Fibroblast of lung (primary cell): Measurements from ENCODE around the gene C1QB. TPM values are rescaled to one million over a fixed set of nuclear protein-coding genes. Genes with fewer than 3 reads are reported as not detected.

Experiments
- DNase-seq, 2 donors: peaks; one replicate each; pipeline versions ENCODE4 v3.0.0 to v3.0.0-alpha.2; 2010; ENCODE audit warnings: low read depth in 2 of 2
- H2AFZ ChIP-seq: 2 replicates; pipeline ENCODE4 v1.5.1; 2012; ENCODE audit warnings: low read length, control low read depth, inconsistent platforms
- H3K27ac ChIP-seq: 2 replicates; pipeline ENCODE4 v1.5.1; 2011; ENCODE audit warnings: low read length, control low read depth; ENCODE audit not compliant: insufficient read depth
- H3K27me3 ChIP-seq: 2 replicates; pipeline ENCODE4 v1.5.1; 2011; ENCODE audit warnings: mild to moderate bottlenecking, low read length; ENCODE audit not compliant: control insufficient read depth, insufficient read depth
- H3K36me3 ChIP-seq: 2 replicates; pipeline ENCODE4 v1.5.1; 2011; ENCODE audit warnings: low read length; ENCODE audit not compliant: control insufficient read depth, insufficient read depth
- H3K4me1 ChIP-seq: 2 replicates; pipeline ENCODE4 v1.5.1; 2011; ENCODE audit warnings: low read length; ENCODE audit not compliant: control insufficient read depth, insufficient read depth; ENCODE audit errors: extremely low read depth
- H3K4me2 ChIP-seq: 2 replicates; pipeline ENCODE4 v1.5.1; 2011; ENCODE audit warnings: low read length, control low read depth; ENCODE audit not compliant: insufficient read depth; ENCODE audit errors: extremely low read depth
- H3K4me3 ChIP-seq, 4 experiments: fragments of 200-600 bp in 1 of 4; sonication (generic) in 1 of 4; replicated peaks in 1 of 4; 2 replicates each; pipeline ENCODE4 v1.5.1; 2011 to 2016; ENCODE audit warnings: low read length in 4 of 4, low read depth in 3 of 4, mild to moderate bottlenecking in 3 of 4, control low read depth in 2 of 4, inconsistent platforms in 1 of 4, mixed read lengths in 1 of 4; ENCODE audit not compliant: insufficient read depth in 1 of 4; ENCODE audit errors: control extremely low read depth in 1 of 4
- H3K79me2 ChIP-seq: 2 replicates; pipeline ENCODE4 v1.5.1; 2012; ENCODE audit warnings: mild to moderate bottlenecking, low read length, inconsistent platforms; ENCODE audit not compliant: control insufficient read depth, insufficient read depth
- H3K9ac ChIP-seq: 2 replicates; pipeline ENCODE4 v1.5.1; 2011; ENCODE audit warnings: mild to moderate bottlenecking, low read length, control low read depth; ENCODE audit not compliant: insufficient read depth
- H3K9me3 ChIP-seq: 2 replicates; pipeline ENCODE4 v1.5.1; 2012; ENCODE audit warnings: low read depth, low read length; ENCODE audit not compliant: control insufficient read depth, insufficient read depth
- H4K20me1 ChIP-seq: 2 replicates; pipeline ENCODE4 v1.5.1; 2011; ENCODE audit warnings: low read length; ENCODE audit not compliant: control insufficient read depth, insufficient read depth; ENCODE audit errors: extremely low read depth
- CTCF ChIP-seq, 2 donors: IDR thresholded peaks in 1 of 2; conservative IDR thresholded peaks in 1 of 2; 1 replicate in 1 of 2; 2 replicates in 1 of 2; pipeline ENCODE4 v1.5.1; 2011 to 2012; ENCODE audit warnings: low read length in 2 of 2, control low read depth in 1 of 2, inconsistent platforms in 1 of 2, low read depth in 1 of 2, mild to moderate bottlenecking in 1 of 2
- EZH2 ChIP-seq: IDR thresholded peaks from 2 replicates; pipeline ENCODE4 v1.5.1; 2012; ENCODE audit warnings: low read length, control low read depth, mild to moderate bottlenecking; ENCODE audit errors: missing control alignments
- polyA plus RNA-seq, 2 donors: library from polyadenylated mRNA; depleted of rRNA in 1 of 2; stranded (reverse) in 1 of 2; unstranded in 1 of 2; fragments of >200 nt; gene quantifications; 2 replicates each; pipeline ENCODE4 v1.2.1, GENCODE V29; 2011 to 2012; ENCODE audit warnings: missing spikeins in 1 of 2
- total RNA-seq: library from RNA; depleted of rRNA; stranded (reverse); fragments of >200 nt; gene quantifications from 2 replicates; pipeline ENCODE4 v1.2.1, GENCODE V29; 2014

The C1QB gene
- total and polyA plus RNA-seq, 2 donors (not counting 1 experiment from before 2014, with no cell fraction given), result not detected

GRCh38 chr1:22619252-22619651, 33.8 kb upstream of the C1QB start:
- DNase-seq, result no peak
- Histone ChIP-seq H3K4me1 (no peaks in the 10 kb centered on the region), H3K27ac (no peak overlapping the region), H3K79me2 (no peaks in the 10 kb centered on the region), H3K27me3 (peaks cover 31% of the 10 kb centered on the region), H3K4me2 (no peak overlapping the region), H2AFZ (no peak overlapping the region), H4K20me1 (no peaks in the 10 kb centered on the region), H3K9ac (no peak overlapping the region), H3K4me3 (no peak overlapping the region), H3K36me3 (no peaks in the 10 kb centered on the region), H3K9me3 (no peaks in the 10 kb centered on the region)
- TF ChIP-seq EZH2 (no peak), CTCF (conservative IDR thresholded peaks at IDR 0.05 in 1 of 2, IDR thresholded peaks at IDR 0.05 in 1 of 2; ENCODE audit: low read depth in 1 of 2, low read length in 2 of 2) (no peak)

- TF ChIP-seq EZH2 (no peak), CTCF (conservative IDR thresholded peaks at IDR 0.05 in 1 of 2, IDR thresholded peaks at IDR 0.05 in 1 of 2; ENCODE audit: low read depth in 1 of 2, low read length in 2 of 2) (no peak)
- H3K79me2 ChIP-seq, result no peaks in the 10 kb centered on the region
- no peak overlapping the region for H3K4me3 ChIP-seq
- no peak overlapping the region for H3K4me2 ChIP-seq
- H3K27me3 ChIP-seq, result peaks cover 31% of the 10 kb centered on the region
- DNase-seq, result no peak
- no peaks in the 10 kb centered on the region for H3K9me3 ChIP-seq
- H3K9ac ChIP-seq, result no peak overlapping the region
- no peaks in the 10 kb centered on the region for H3K36me3 ChIP-seq
- H2AFZ ChIP-seq, result no peak overlapping the region
- H4K20me1 ChIP-seq, result no peaks in the 10 kb centered on the region
- no peak overlapping the region for H3K27ac ChIP-seq
- H3K4me1 ChIP-seq, result no peaks in the 10 kb centered on the region
Measured at GRCh38 chr1:22619798-22620197, 33.2 kb upstream of the C1QB start.

- Histone ChIP-seq H3K27ac (no peak overlapping the region), H2AFZ (no peak overlapping the region), H3K4me3 (no peak overlapping the region), H3K36me3 (no peaks in the 10 kb centered on the region), H3K79me2 (no peaks in the 10 kb centered on the region), H4K20me1 (no peaks in the 10 kb centered on the region), H3K4me2 (no peak overlapping the region), H3K9me3 (no peaks in the 10 kb centered on the region), H3K4me1 (no peaks in the 10 kb centered on the region), H3K9ac (no peak overlapping the region), H3K27me3 (peaks cover 30% of the 10 kb centered on the region)
- DNase-seq, result no peak
- TF ChIP-seq CTCF (conservative IDR thresholded peaks at IDR 0.05 in 1 of 2, IDR thresholded peaks at IDR 0.05 in 1 of 2; ENCODE audit: low read depth in 1 of 2, low read length in 2 of 2) (no peak), EZH2 (no peak)
Measured at GRCh38 chr1:22621761-22622160, 31.3 kb upstream of the C1QB start.
